RWPE1 (cell line): ENCODE data around the gene TMEM33.

Experiments used
- CTCF ChIA-PET: fragments of 350-600 bp; sonication (Branson Sonifier 250); formaldehyde crosslinking; extraction: SDS; loops from one replicate; lab custom pipeline; 2021; lab: Yijun Ruan, JAX
- POLR2A ChIA-PET: fragments of 400-600 bp; formaldehyde crosslinking; extraction: SDS; loops from one replicate; lab custom pipeline; 2020; ENCODE audit warnings: antibody characterized with exemption; ENCODE audit not compliant: low non-redundant PET; lab: Yijun Ruan, JAX
- DNase-seq: peaks from one replicate; pipeline ENCODE4 v3.0.0; 2012; ENCODE audit warnings: low spot score
- H3K27ac ChIP-seq: fragments of 450-650 bp; 2 replicates; pipeline ENCODE4 v1.5.1; 2017
- TF ChIP-seq, protein P1 (sequence below): fragments of 450-650 bp; conservative IDR thresholded peaks from 2 replicates; pipeline ENCODE4 v1.5.1; 2017; ENCODE audit warnings: low read depth, mild to moderate bottlenecking

Gene TMEM33

GRCh38 chr4:41934901-41935651 lies at the start of gene TMEM33:
TSS of gene TMEM33 (plus strand) at chr4:41935429. CDS start at chr4:41935485, 56 bp downstream.
- POLR2A ChIA-PET: no interaction called here
- CTCF ChIA-PET: interaction anchor here (0.6 kb wide), 2 partner anchors 10 to 491 kb away, joined by 3 to 8 read pairs; no protein-coding TSS in a partner anchor
- peak within 1 kb of the TSS; percentile 86 for H3K27ac ChIP-seq
- TF ChIP-seq, protein P1, sequence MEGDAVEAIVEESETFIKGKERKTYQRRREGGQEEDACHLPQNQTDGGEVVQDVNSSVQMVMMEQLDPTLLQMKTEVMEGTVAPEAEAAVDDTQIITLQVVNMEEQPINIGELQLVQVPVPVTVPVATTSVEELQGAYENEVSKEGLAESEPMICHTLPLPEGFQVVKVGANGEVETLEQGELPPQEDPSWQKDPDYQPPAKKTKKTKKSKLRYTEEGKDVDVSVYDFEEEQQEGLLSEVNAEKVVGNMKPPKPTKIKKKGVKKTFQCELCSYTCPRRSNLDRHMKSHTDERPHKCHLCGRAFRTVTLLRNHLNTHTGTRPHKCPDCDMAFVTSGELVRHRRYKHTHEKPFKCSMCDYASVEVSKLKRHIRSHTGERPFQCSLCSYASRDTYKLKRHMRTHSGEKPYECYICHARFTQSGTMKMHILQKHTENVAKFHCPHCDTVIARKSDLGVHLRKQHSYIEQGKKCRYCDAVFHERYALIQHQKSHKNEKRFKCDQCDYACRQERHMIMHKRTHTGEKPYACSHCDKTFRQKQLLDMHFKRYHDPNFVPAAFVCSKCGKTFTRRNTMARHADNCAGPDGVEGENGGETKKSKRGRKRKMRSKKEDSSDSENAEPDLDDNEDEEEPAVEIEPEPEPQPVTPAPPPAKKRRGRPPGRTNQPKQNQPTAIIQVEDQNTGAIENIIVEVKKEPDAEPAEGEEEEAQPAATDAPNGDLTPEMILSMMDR: no peak
- DNase-seq: peak; percentile 88

DNA sequence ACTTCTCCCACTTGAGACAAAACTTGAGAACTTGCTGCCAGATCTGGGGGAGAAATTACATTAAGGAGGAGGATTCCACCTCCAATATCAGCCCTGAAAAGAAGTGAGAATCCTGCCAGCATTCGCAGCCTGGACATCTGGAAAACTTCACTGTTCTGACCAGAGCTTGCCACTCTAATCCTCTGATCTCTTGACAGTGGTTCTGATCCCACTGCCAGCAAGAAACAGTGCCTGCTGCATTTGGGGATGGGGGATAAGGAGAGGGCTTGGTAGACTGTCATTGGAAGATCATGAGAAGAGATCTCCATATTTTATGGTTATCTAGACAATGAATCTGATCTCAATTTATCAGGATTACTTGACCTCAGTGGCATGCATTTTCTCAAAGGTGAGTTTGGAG lies 49.8 kb upstream of the TMEM33 start:
- no peak overlapping the region for H3K27ac ChIP-seq
- no peak for DNase-seq
- ChIA-PET POLR2A (no interaction called here), CTCF (no interaction called here)
- TF ChIP-seq, protein P1: no peak

- POLR2A ChIA-PET: no interaction called here
- no peak for DNase-seq
- H3K27ac ChIP-seq: no peak overlapping the region
- CTCF ChIA-PET: interaction anchor here (0.6 to 1.4 kb wide), 6 partner anchors 160 to 606 kb away, joined by 3 to 4 read pairs (median 3); no protein-coding TSS in a partner anchor
- TF ChIP-seq, protein P1: no peak
Observed at GRCh38 chr4:41887277-41887676, 48.0 kb upstream of the TMEM33 start.

DNA sequence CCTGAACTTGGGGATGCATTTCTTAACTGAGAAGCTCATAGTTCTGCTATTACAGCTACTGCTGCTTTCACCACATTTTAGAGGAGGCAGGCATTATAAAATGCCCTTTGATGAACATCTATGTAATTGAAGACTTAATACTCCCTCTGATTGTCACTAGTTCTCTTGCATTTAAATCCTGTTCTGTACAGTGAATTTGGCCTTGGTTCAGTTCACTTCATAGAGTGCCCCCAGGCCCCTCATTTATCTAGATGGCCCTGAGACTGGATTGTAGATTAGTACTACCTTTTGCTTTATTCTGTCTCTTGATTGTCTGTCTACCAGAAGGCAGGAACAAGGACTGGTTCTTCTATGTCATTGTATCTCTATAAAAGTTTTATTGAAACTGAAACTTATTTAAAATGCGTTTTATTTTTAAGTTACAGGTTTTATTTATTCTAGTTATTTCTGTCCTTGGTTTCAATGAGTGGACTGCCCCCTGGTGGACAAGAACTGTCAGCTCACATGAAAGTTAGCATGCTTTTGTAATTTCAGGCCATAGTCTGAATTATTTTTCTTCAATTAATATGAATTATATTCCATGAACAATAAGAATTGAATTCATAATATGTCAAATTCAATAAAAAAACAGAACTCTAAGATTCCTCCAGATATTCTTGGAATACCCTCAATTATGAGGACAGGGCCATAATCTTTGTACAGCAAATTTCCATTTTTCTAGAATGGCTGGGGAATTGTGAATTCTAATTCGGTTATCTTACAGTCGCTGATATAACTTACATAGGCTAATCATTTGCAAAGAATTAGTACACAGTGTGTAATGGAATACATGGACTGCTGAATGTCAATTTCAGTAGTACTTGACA lies 47.2 kb upstream of the TMEM33 start:
- ChIA-PET CTCF (interaction anchor here (0.6 to 1.4 kb wide), 13 partner anchors 100 to 1035 kb away, joined by 3 to 5 read pairs (median 3); no protein-coding TSS in a partner anchor), POLR2A (no interaction called here)
- no peak overlapping the region for H3K27ac ChIP-seq
- no peak for DNase-seq
- TF ChIP-seq, protein P1: peak; percentile 84

DNA sequence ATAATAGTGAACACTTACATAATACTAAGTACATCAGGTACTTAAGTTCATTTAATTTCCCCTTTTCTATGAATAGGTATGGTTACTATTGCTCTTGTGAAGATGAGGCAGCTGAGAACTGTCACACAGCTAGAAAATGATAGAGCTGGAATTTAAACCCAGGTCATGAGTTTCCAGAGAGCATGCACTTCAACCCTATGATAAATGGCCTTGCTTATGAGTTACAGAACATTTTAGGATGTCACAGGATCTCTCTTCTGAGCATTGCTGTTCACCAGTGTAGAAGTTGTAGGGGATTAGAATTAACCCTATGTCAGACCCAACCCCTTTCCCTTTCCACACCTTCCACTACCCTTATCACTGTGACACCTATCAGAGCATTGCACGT lies 46.5 kb upstream of the TMEM33 start:
- POLR2A ChIA-PET: no interaction called here
- no peak overlapping the region for H3K27ac ChIP-seq
- CTCF ChIA-PET: interaction anchor here (0.6 to 1.4 kb wide), 10 partner anchors 101 to 1035 kb away, joined by 3 to 5 read pairs (median 4); no protein-coding TSS in a partner anchor
- DNase-seq: no peak
- TF ChIP-seq, protein P1: no peak

- ChIA-PET CTCF (interaction anchor here (0.5 to 0.7 kb wide), 3 partner anchors 25 to 981 kb away, joined by 3 to 5 read pairs (median 4); no protein-coding TSS in a partner anchor), POLR2A (no interaction called here)
- DNase-seq: no peak
- no peak overlapping the region for H3K27ac ChIP-seq
- TF ChIP-seq, protein P1: no peak
Observed at GRCh38 chr4:41889317-41889716, 45.9 kb upstream of the TMEM33 start.
